Kidney tubule cell (primary cell): ENCODE measurements around the gene MAP1LC3B2.

Experiments used
- DNase-seq: peaks from one replicate; pipeline ENCODE4 v3.0.0-alpha.2; 2018; ENCODE audit warnings: low spot score

The MAP1LC3B2 gene

GRCh38 chr12:116559162-116559935 lies at the start of gene MAP1LC3B2:
TSS of gene MAP1LC3B2 (plus strand) at chr12:116559381. CDS start at chr12:116575943, 16,562 bp downstream.
- peak; percentile 84 for DNase-seq

GRCh38 chr12:116513944-116514343 lies 45.2 kb upstream of the MAP1LC3B2 start:
- DNase-seq: no peak

GRCh38 chr12:116515684-116516083 lies 43.5 kb upstream of the MAP1LC3B2 start:
- DNase-seq: no peak

GRCh38 chr12:116516657-116517056 lies 42.5 kb upstream of the MAP1LC3B2 start:
- no peak for DNase-seq

GRCh38 chr12:116517431-116518045 lies 41.6 kb upstream of the MAP1LC3B2 start:
- peak; percentile 39 for DNase-seq

DNA sequence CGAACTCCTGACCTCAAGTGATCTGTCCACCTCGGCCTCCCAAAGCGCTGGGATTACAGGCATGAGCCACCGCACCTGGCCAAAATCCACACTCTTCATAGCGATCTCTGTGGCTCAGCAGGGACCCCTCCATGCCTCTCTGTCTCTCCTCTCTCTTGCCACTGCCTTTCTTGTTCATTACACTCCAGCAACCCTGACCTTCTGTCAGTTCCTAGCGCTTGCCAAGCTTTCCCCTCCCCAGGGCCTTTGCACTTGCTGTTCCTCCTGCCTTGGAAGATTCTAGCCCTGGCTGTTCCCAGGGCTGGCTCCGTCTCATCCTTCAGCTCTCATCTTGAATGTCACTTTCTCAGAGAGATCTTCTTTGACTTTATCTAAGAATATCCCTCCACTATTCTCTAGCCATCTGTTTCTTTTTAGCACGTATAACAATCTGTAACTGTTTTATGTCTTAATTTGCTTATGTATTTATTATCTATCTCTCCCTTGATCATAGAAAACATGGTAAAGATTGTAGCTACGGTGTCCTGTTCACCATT lies 38.9 kb upstream of the MAP1LC3B2 start:
- no peak for DNase-seq

DNA sequence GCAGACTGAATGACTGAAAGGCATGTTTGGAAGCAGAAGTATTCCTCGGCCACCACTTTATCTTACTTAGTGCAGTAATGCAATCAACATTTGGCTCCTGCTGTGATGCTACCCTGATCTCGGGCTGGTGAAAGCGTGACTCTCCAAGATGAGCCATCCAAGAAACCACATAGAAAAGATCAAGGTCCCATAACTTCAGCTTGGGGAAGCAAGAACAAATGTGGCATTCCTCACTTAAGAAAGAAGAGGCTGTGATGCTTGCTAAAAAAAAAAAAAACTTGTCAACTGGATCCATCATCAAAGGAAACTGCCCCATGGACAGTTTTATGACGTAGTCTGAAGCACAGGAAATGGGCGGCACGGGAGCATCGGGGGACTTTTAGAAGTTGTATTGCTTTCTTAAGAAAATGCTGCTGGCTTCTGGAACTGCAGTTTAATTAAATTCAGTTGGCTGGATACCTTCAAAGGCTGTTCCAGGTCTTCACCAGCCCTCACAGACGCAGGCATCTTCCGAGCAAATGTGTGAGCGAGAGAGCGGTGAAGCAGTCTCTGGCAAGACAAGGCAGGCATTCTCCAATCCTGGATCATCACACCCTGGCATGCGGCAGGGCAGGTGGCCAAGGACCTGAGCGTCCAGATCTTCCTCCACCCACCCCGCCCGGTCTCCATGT lies 38.2 kb upstream of the MAP1LC3B2 start:
- peak; percentile 80 for DNase-seq

GRCh38 chr12:116524311-116524710 lies 34.9 kb upstream of the MAP1LC3B2 start:
- no peak for DNase-seq

DNA sequence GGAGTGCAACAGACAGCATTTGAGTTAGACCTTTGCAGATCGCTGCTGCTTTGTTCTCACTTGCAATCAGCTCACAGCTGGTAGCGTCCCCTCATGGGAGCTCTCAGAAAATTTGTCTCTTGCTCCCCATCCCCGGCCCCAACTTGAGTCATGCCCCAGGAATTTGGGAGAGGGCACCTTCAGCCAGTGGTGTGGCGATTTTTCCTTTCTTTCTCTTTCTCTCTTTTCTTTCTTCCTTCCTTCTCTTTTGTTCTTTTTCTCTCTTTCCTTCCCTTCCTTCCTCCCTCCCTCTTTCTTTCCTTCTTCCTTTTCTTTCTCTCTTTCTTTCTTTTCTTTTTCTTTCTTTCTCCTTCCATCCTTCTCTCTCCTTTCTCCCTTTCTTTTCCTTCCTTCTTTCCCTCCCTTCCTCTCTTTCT lies 34.2 kb upstream of the MAP1LC3B2 start:
- peak; percentile 72 for DNase-seq

DNA sequence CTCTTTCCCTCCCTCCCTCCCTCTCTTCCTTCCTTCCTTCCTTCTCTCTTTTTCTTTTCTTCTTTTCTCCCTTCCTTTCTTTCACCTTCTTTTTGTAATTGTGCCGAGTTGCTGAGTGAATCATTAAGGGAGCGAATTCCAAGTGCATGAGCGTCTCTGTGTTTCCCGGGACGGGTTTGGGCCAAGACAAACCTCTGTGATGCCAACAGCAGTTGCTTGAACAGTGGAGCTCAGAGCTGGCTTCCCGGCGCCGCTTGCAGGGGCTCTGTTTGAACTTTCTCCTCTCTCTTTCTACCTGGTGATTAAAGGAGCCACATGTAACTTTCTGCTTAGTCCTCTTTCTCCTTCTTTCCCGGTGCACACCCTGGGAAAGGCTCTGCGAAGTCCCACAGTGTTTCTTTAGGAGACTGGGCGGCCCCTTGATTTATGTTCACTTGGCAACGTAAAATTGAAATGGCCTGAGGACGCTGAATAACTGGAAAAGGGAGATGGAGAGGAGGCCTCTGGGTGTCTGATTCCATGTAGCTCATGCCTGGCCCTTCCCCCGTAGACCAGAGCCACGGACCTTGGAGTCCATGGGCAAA lies 33.7 kb upstream of the MAP1LC3B2 start:
- DNase-seq: peak; percentile 95

- peak; percentile 92 for DNase-seq
These were observed 31.1 kb upstream of the MAP1LC3B2 start for GRCh38 chr12:116528065-116528464.

DNA sequence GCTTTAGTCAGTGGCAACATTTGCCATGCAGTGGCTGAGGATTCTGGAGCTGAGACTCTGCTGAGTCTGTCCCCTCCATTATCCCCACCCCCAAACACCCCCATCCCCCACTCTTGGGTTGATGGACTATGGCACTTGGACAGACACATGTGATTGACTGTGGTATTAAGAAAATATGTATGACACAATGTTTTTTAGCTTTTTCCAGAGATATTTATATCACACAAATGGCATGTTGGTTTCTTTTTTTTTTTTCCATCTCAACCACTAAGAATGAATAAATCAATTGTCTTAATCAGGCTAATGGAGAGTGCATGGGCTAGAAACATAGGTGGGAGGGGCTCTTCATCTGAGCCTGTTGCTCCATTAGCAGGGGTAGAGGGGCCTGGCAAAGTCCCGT lies 30.7 kb upstream of the MAP1LC3B2 start:
- DNase-seq: peak; percentile 35

GRCh38 chr12:116529048-116529447 lies 30.1 kb upstream of the MAP1LC3B2 start:
- DNase-seq: peak; percentile 32

- DNase-seq: no peak
These were observed 29.5 kb upstream of the MAP1LC3B2 start for GRCh38 chr12:116529686-116530085.

DNA sequence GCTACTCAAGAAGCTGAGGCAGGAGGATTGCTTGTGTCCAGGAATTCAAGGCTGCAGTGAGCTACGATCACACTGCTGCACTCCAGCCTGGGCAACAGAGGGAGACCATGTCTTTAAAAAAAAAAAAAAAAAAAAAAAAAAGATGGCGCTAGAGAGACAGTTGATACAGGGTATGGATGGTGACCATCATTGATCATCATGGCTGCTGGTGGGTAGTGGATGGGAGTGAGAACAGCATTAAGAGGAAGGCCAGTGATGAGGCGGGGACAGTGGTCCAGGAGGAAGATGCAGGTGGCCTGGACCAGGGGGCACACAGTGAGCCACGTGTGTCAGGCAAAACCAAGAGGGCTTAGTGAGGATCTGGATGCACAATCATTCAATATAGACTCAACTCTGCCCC lies 26.8 kb upstream of the MAP1LC3B2 start:
- DNase-seq: no peak

- no peak for DNase-seq
These were observed 26.2 kb upstream of the MAP1LC3B2 start for GRCh38 chr12:116532986-116533342.

GRCh38 chr12:116533343-116534251 lies 25.6 kb upstream of the MAP1LC3B2 start:
- DNase-seq: peak; percentile 67

DNA sequence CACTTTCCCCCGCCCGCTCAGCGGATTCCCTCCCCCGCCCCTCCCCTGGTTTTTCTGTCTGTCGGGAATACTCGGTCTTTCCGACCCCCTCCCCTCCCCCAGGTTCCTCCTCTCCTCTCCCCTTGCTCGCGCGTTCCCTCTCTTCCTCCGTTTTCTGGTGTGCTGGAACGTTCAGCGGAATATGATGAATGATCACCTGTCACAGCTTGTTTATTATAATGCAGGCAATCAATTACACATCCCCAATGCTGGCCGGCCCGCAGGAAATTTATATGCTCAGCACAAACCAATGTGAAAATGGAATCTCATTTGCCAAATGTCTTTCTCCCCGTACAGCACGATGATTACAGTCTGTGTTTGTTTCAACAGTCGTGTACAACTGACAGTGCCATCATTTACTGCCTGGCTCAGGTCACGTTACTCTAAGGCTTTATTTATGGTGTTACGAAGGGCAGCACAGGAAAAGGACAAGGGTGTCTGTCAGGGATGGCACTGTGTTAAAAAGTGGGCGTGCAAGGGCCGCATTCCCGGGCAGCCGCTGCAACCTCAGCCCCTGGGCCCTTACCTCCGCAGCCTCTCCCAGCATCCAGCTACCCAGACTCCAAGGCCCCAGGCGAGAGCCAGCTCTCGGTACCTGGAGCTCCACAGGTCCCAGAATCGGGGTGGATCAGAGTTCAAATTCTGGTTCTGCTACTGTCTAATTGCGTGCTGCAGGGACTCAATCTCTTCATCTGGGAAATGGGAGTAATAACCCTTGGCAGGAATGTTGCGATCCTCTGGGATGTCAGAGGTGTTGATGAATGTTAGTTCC lies 24.7 kb upstream of the MAP1LC3B2 start:
- peak; percentile 19 for DNase-seq

- DNase-seq: no peak
These were observed 23.9 kb upstream of the MAP1LC3B2 start for GRCh38 chr12:116535241-116535640.

DNA sequence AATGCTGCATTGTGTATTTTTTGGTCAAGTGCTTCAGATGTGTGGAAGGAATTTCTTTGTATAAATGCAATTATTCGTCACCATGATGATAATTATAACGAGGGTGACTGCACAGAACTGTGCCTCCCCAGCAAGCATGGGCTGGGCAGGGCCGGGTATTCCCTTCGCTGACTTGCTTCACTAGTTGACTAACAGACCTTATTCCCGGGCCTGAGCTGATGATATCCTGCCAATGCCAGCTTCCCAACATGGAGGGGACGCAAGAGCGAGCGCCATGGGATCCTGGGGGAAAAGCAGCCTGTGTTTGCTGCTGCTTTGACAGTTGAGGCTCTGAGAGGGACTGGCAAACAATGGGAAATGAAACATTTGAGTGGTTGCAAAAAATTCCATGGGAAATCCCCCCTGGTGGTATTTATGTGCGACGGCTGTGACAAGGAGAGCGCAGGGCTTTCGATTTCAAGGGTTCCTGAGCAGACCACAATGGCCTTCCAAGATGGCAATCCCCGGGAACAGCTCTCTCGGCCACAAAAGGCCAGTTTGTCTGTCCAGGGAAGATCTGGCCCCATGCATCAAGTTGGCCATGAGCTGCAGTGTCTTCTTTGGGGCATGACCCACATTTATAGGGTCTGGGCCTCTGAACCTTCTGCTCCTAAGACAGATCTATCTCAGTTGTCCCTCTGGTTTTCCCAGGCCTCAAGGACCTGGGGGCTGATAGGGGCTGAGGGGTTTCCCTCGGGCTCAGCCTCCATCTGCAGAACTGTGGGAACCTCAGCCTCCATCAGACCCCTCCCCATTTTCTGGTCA lies 21.9 kb upstream of the MAP1LC3B2 start:
- DNase-seq: peak; percentile 94
